Activated T-helper 17 cell treated with anti-CD3 and anti-CD28 coated beads, Interleukin-2, amount 50 U/mL, for 72 hours (primary cell): Measurements from ENCODE around the gene SPG7. TPM values are rescaled to one million over a fixed set of nuclear protein-coding genes. Genes with fewer than 3 reads are reported as not detected.
A peak's percentile ranks its signal among the peaks of the same experiment; 100 is the strongest.
"Not testable (repeated sequence)": the region's sequence is repeated elsewhere in the genome, so short reads cannot be mapped to it uniquely, and the experiment has no call there.

Experiments used
- ATAC-seq: fragments of 150-1000 bp; cut with Tn5 transposase; replicated peaks from 2 replicates; pipeline ENCODE4 v1.10.0; 2021; ENCODE audit warnings: mild to moderate bottlenecking, moderate library complexity
- H3K27ac Mint-ChIP-seq: one replicate; pipeline ENCODE4 v1.8.0; 2022; ENCODE audit warnings: mixed read lengths
- H3K27me3 Mint-ChIP-seq: one replicate; pipeline ENCODE4 v1.8.0; 2022; ENCODE audit warnings: mixed read lengths
- H3K36me3 Mint-ChIP-seq: one replicate; pipeline ENCODE4 v1.8.0; 2022; ENCODE audit warnings: low read depth, mild to moderate bottlenecking, mixed read lengths
- H3K4me1 Mint-ChIP-seq: one replicate; pipeline ENCODE4 v1.8.0; 2022; ENCODE audit warnings: mixed read lengths
- H3K4me3 Mint-ChIP-seq: one replicate; pipeline ENCODE4 v1.8.0; 2022; ENCODE audit warnings: mild to moderate bottlenecking, mixed read lengths
- H3K9me3 Mint-ChIP-seq: one replicate; pipeline ENCODE4 v1.8.0; 2022; ENCODE audit warnings: mixed read lengths
- total RNA-seq, 2 donors: library from RNA; stranded (reverse); gene quantifications; one replicate each; pipeline ENCODE4 v1.2.3, GENCODE V29; 2022

Gene SPG7
- total RNA-seq, 2 donors from 2014 or later: 115 to 135 TPM

DNA sequence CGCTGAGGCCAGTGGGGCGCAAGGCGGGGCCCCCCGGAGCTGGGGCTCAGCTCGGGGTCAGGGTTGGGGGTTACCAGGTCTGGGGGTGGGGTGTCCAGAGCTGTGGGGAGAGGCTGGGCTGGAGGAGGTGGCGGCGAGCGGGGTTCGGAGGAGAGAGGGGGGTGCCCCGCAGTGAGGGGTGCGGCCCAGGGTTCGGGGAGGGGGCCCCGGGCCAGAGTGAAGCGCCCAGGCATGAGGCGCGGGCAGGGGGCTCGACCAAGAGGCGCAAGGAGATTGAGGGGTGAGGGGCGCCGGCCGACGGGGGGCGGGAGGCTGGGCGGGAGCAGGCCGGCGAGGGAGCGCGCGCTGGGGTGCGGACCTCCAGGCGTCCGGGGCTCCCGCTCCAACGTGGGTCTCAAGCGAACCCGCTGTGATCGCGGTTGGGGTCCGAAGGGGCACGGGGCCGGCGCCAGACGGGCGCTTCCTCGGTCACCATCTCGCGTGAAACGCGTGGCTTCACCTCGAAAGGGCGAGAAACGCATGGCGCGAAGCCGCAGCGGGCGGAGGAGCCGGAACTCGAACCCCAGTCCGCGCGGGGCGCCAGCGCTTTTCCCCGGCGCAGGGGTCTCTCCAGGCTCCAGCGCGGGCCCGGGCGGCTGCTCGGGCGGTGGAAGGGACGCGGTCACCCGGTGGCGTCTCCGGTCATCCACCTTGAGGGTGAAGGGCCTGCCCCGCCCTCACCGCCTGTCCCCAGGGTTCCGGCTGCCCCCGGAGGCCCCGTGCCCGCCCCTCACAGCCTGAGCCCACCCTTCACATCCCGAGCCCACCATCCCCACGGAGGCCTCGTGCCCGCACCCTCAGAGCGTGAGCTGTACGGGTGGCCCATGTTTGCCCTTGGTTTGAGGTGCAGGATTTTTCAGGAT lies 68.2 kb downstream of the SPG7 start:
- Mint-ChIP-seq H3K9me3 (no peaks in the 10 kb centered on the region), H3K27ac (no peak overlapping the region), H3K4me3 (no peak overlapping the region), H3K27me3 (no peaks in the 10 kb centered on the region), H3K4me1 (peaks cover 6% of the 10 kb centered on the region), H3K36me3 (no peaks in the 10 kb centered on the region)
- ATAC-seq: no peak

GRCh38 chr16:89577055-89577759 lies 69.0 kb downstream of the SPG7 start:
- Mint-ChIP-seq H3K4me1 (peaks cover under 1% of the 10 kb centered on the region), H3K4me3 (peak overlapping the region; percentile 12), H3K27me3 (no peaks in the 10 kb centered on the region), H3K9me3 (no peaks in the 10 kb centered on the region), H3K36me3 (no peaks in the 10 kb centered on the region), H3K27ac (no peak overlapping the region)
- no peak for ATAC-seq

DNA sequence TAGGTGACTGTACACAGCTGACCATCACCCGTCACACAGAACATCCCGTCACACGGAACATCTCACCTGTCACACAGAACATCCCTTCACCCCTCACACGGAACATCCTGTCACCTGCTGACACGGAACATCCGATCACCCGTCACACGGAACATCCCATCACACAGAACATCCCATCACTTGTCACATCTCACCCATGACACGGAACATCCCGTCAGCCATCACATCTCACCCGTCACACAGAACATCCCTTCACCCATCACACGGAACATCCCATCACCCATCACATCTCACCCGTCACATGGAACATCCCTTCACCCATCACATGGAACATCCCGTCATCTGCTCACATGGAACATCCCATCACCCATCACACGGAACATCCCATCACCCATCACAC lies 71.1 kb downstream of the SPG7 start:
- Mint-ChIP-seq H3K4me1 (no peaks in the 10 kb centered on the region), H3K4me3 (no peak overlapping the region), H3K27ac (no peak overlapping the region), H3K27me3 (no peaks in the 10 kb centered on the region), H3K36me3 (no peaks in the 10 kb centered on the region), H3K9me3 (no peaks in the 10 kb centered on the region)
- no peak for ATAC-seq

DNA sequence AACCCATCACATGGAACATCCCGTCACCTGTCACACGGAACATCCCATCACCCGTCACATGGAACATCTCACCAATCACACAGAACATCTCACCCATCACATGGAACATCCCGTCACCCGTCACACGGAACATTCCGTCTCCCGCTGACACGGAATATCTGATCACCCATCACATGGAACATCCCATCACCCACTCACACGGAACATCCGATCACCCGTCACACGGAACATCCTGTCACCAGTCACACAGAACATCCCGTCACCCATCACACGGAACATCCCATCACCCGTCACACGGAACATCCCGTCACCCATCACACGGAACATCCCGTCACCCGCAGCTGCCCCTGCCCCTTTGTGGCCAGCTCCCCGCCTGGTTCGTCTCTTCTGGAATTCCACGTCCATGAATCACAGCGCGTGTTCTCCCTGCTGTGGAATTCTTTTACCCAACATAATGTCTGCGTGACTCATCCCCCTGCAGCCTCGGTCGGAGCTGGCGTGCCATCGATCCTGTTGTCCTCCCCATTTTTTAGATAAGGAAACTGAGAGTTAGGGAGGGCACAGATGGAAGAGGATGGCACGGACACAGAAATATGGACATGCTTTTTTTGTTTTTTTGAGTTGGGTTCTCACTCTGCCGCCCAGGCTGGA lies 73.0 kb downstream of the SPG7 start:
- no peak overlapping the region for H3K4me3 Mint-ChIP-seq
- no peaks in the 10 kb centered on the region for H3K36me3 Mint-ChIP-seq
- H3K9me3 Mint-ChIP-seq: no peaks in the 10 kb centered on the region
- H3K27ac Mint-ChIP-seq: no peak overlapping the region
- H3K4me1 Mint-ChIP-seq: no peaks in the 10 kb centered on the region
- no peak for ATAC-seq
- H3K27me3 Mint-ChIP-seq: no peaks in the 10 kb centered on the region

GRCh38 chr16:89581861-89582563 lies 73.8 kb downstream of the SPG7 start:
- Mint-ChIP-seq H3K4me1 (no peaks in the 10 kb centered on the region), H3K36me3 (no peaks in the 10 kb centered on the region), H3K4me3 (no peak overlapping the region), H3K9me3 (no peaks in the 10 kb centered on the region), H3K27me3 (no peaks in the 10 kb centered on the region), H3K27ac (no peak overlapping the region)
- ATAC-seq: no peak

- Mint-ChIP-seq H3K27ac (no peak overlapping the region), H3K9me3 (no peaks in the 10 kb centered on the region), H3K36me3 (no peaks in the 10 kb centered on the region), H3K4me3 (no peak overlapping the region), H3K4me1 (no peaks in the 10 kb centered on the region), H3K27me3 (no peaks in the 10 kb centered on the region)
- ATAC-seq: no peak
Measured at GRCh38 chr16:89582614-89583196, 74.5 kb downstream of the SPG7 start.

GRCh38 chr16:89583197-89583894 lies 75.1 kb downstream of the SPG7 start:
- ATAC-seq: no peak
- H3K36me3 Mint-ChIP-seq: no peaks in the 10 kb centered on the region
- H3K4me3 Mint-ChIP-seq: no peak overlapping the region
- H3K4me1 Mint-ChIP-seq: no peaks in the 10 kb centered on the region
- H3K27ac Mint-ChIP-seq: no peak overlapping the region
- H3K27me3 Mint-ChIP-seq: no peaks in the 10 kb centered on the region
- no peaks in the 10 kb centered on the region for H3K9me3 Mint-ChIP-seq

DNA sequence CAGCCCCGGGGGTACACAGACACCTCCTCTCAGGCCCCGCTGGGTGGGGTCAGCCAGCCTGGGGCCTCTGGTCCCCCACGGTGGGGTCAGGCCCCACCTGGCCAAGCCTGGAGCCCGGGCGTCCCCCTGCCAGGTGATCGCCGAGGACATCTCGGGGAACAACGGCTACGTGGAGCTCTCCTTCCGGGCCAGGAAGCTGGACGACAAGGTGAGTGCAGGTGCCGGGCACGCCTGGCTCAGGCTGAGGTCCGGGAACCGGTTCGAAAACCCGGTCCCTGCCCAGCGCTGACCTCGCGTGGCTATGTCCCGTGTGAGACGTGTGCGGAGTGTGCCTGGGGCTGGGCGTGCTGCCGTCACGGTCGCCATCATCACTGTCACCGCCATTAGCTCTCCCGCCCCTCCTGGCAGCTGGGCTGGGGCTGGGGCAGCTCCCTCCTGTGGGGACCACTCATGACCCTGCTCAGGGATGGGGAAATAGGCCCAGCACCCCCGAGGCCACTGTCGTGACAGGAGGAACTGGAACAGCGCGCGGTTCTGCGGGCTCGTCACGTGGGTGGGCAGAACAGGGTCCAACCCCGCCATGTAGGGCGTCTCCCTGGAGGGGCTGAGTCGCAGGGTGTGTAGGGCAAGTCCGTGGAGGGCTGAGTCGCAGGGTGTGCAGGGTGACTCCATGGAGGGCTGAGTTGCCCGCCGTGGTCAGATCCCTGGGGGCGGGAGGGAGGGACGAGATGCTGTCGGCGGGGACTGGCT lies 75.9 kb downstream of the SPG7 start:
- no peaks in the 10 kb centered on the region for H3K27me3 Mint-ChIP-seq
- no peak overlapping the region for H3K4me3 Mint-ChIP-seq
- H3K4me1 Mint-ChIP-seq: no peaks in the 10 kb centered on the region
- H3K9me3 Mint-ChIP-seq: no peaks in the 10 kb centered on the region
- no peaks in the 10 kb centered on the region for H3K36me3 Mint-ChIP-seq
- H3K27ac Mint-ChIP-seq: no peak overlapping the region
- no peak for ATAC-seq

DNA sequence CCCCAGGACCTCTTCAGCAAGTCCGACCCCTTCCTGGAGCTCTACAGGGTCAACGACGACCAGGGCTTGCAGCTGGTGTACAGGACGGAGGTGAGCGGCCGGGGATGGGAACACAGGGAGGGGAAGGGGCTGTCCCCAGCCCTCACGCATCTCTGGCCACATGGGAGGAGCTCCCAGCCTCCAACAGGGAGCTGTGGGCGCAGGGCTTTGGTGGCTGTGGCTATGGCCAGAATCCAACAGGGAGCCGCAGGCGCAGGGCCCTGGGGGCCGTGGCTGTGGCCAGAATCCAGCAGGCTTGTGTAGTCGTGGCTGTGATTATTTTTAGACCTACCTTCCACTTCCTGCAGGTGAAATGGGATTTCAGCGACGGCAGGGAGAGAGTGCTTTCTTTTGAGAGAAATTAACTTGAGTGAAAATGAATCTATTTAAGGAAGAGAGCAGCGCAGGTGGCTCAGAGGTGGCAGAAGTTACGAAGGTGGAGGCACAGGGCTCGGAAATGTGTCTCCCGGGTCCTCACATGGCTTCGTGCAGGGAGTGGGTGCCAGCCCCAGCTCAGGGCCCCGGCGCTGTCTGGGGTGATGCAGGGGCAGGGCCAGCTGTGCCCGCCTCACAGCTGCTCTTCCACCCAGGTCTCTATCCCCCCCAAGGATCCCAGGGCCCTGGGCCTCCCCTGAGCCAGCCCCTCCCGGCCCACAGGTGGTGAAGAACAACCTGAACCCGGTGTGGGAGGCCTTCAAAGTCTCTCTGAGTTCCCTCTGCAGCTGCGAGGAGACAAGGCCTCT lies 76.8 kb downstream of the SPG7 start:
- H3K27me3 Mint-ChIP-seq: no peaks in the 10 kb centered on the region
- no peak for ATAC-seq

GRCh38 chr16:89586218-89586617 lies 78.0 kb downstream of the SPG7 start:
- Mint-ChIP-seq H3K27me3 (no peaks in the 10 kb centered on the region), H3K4me1 (no peaks in the 10 kb centered on the region), H3K4me3 (no peak overlapping the region), H3K9me3 (no peaks in the 10 kb centered on the region), H3K27ac (no peak overlapping the region), H3K36me3 (no peaks in the 10 kb centered on the region)
- ATAC-seq: no peak

More for the DNA sequence above, 76.8 kb downstream of the SPG7 start:
- H3K36me3 Mint-ChIP-seq: no peaks in the 10 kb centered on the region
- no peaks in the 10 kb centered on the region for H3K4me1 Mint-ChIP-seq
- no peaks in the 10 kb centered on the region for H3K9me3 Mint-ChIP-seq
- H3K27ac Mint-ChIP-seq: no peak overlapping the region
- H3K4me3 Mint-ChIP-seq: no peak overlapping the region

DNA sequence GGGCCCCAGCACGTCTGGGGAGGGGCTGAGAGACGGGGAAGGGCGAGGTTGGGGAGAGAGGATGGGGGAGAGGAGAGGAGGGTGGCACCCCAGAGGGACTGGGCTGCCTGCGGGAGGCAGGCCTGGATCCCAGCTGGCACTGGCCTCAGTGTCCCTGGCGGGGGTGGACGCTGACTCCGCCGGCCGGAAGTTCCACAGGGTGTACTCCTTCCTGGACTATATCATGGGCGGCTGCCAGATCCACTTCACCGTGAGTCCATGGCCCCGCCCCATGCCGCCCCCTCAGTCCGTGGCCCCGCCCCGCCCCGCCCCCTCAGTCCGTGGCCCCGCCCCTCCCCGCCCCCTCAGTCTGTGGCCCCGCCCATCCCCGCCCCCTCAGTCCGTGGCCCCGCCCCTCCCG lies 78.7 kb downstream of the SPG7 start:
- Mint-ChIP-seq H3K4me3 (no peak overlapping the region), H3K36me3 (no peaks in the 10 kb centered on the region), H3K9me3 (no peaks in the 10 kb centered on the region), H3K4me1 (no peaks in the 10 kb centered on the region), H3K27ac (no peak overlapping the region), H3K27me3 (no peaks in the 10 kb centered on the region)
- ATAC-seq: peak; percentile 27

- H3K4me1 Mint-ChIP-seq, H3K9me3 Mint-ChIP-seq, H3K36me3 Mint-ChIP-seq, ATAC-seq, H3K4me3 Mint-ChIP-seq, H3K27me3 Mint-ChIP-seq, H3K27ac Mint-ChIP-seq: not testable (repeated sequence)
Measured at GRCh38 chr16:89587676-89588075, 79.5 kb downstream of the SPG7 start.
